Caco-2 (cell line): ENCODE measurements around the gene FAM171A2. TPM values are rescaled to one million over a fixed set of nuclear protein-coding genes. Genes with fewer than 3 reads are reported as not detected.

ENCODE experiments used
- BruUV-seq: library from RNA; stranded (reverse); fragments of 400-500 nt; replicated peaks from 2 replicates; lab custom pipeline; 2021; lab: Mats Ljungman, UMichigan
- CTCF ChIA-PET: fragments of 300-600 bp; sonication (Branson Sonifier 250); formaldehyde crosslinking; loops from one replicate; lab custom pipeline; 2022; ENCODE audit warnings: antibody characterized with exemption; lab: Charles Lee
- POLR2A ChIA-PET: fragments of 300-600 bp; sonication (Branson Sonifier 250); formaldehyde crosslinking; loops from one replicate; lab custom pipeline; 2022; ENCODE audit warnings: antibody characterized with exemption; lab: Charles Lee
- DNase-seq, 2 experiments: peaks; one replicate each; pipeline versions ENCODE4 v3.0.0 to v3.0.0-alpha.2; 2020 to 2022
- H3K27me3 ChIP-seq: replicated peaks from 2 replicates; pipeline ENCODE4 v1.6.0; 2011; ENCODE audit warnings: low read length; ENCODE audit not compliant: control insufficient read depth, insufficient read depth
- H3K36me3 ChIP-seq: 2 replicates; pipeline ENCODE4 v1.5.1; 2011; ENCODE audit warnings: low read length; ENCODE audit not compliant: control insufficient read depth, insufficient read depth
- H3K4me1 ChIP-seq: fragments of 250-450 bp; sonication (Bioruptor Pico); 2 replicates; pipeline ENCODE4 v1.5.1; 2020; ENCODE audit warnings: mild to moderate bottlenecking
- H3K4me3 ChIP-seq: 2 replicates; pipeline ENCODE4 v1.5.1; 2011; ENCODE audit warnings: low read depth, mild to moderate bottlenecking, control low read depth, low read length
- H3K9me3 ChIP-seq: fragments of 250-450 bp; sonication (Bioruptor Pico); 2 replicates; pipeline ENCODE4 v1.5.1; 2020; ENCODE audit warnings: mild to moderate bottlenecking, moderate library complexity
- H3K27ac Mint-ChIP-seq: one replicate; pipeline ENCODE4 v1.8.0; 2022; ENCODE audit warnings: mixed read lengths; ENCODE audit not compliant: unreplicated experiment
- H3K27me3 Mint-ChIP-seq: one replicate; pipeline ENCODE4 v1.8.0; 2022; ENCODE audit warnings: mixed read lengths; ENCODE audit not compliant: insufficient read depth, unreplicated experiment
- H3K36me3 Mint-ChIP-seq: one replicate; pipeline ENCODE4 v1.8.0; 2022; ENCODE audit warnings: mild to moderate bottlenecking, mixed read lengths; ENCODE audit not compliant: insufficient read depth, unreplicated experiment
- H3K4me1 Mint-ChIP-seq: one replicate; pipeline ENCODE4 v1.8.0; 2022; ENCODE audit warnings: low read depth, mixed read lengths; ENCODE audit not compliant: unreplicated experiment
- H3K4me3 Mint-ChIP-seq: one replicate; pipeline ENCODE4 v1.8.0; 2022; ENCODE audit warnings: mild to moderate bottlenecking, moderate library complexity, mixed read lengths; ENCODE audit not compliant: unreplicated experiment
- H3K9me3 Mint-ChIP-seq: one replicate; pipeline ENCODE4 v1.8.0; 2022; ENCODE audit warnings: mixed read lengths; ENCODE audit not compliant: unreplicated experiment
- CTCF ChIP-seq, 2 experiments: fragments of 200-600 bp in 1 of 2; IDR thresholded peaks; 1 replicate in 1 of 2; 2 replicates in 1 of 2; pipeline versions ENCODE4 v1.5.1 to v1.8.0; 2011 to 2022; ENCODE audit warnings: antibody characterized with exemption in 1 of 2, control low read depth in 1 of 2, inconsistent platforms in 1 of 2, low read depth in 1 of 2, low read length in 1 of 2, mild to moderate bottlenecking in 1 of 2, moderate library complexity in 1 of 2; ENCODE audit not compliant: insufficient read depth in 1 of 2, severe bottlenecking in 1 of 2, unreplicated experiment in 1 of 2
- intact Hi-C: fragments of 100-400 bp; cut with micrococcal nuclease; formaldehyde crosslinking; loops from one replicate; pipeline ENCODE4 v1.10.0; 2022; ENCODE audit not compliant: unreplicated experiment
- total RNA-seq: library from RNA; stranded (reverse); gene quantifications from 2 replicates; pipeline ENCODE4 v1.2.3, GENCODE V29; 2022

The FAM171A2 gene
- total RNA-seq, 1 experiment from 2014 or later, result 3.6 TPM

GRCh38 chr17:44326861-44327444 lies 36.7 kb downstream of the FAM171A2 start:
- peak; percentile 98 for DNase-seq
- Histone ChIP-seq H3K4me1 (peaks cover 8% of the 10 kb centered on the region), H3K36me3 (no peaks in the 10 kb centered on the region), H3K4me3 (no peak overlapping the region), H3K9me3 (no peaks in the 10 kb centered on the region), H3K27me3 (no peaks in the 10 kb centered on the region)
- H3K4me1 Mint-ChIP-seq, result no peaks in the 10 kb centered on the region
- no peaks in the 10 kb centered on the region for H3K9me3 Mint-ChIP-seq
- peak overlapping the region; percentile 67 for H3K27ac Mint-ChIP-seq
- ChIA-PET POLR2A (interaction anchor here (0.5 to 1.0 kb wide), 6 partner anchors 19 to 965 kb away, joined by 3 to 11 read pairs (median 4); partner anchors contain the start of genes GRN and TMUB2), CTCF (interaction anchor here (0.6 to 1.0 kb wide), 10 partner anchors 19 to 267 kb away, joined by 3 to 10 read pairs (median 4); partner anchors contain the start of genes FAM171A2, GRN and UBTF)
- no peaks in the 10 kb centered on the region for H3K27me3 Mint-ChIP-seq
- intact Hi-C loops, result no loop called here
- peak overlapping the region; percentile 93 for H3K4me3 Mint-ChIP-seq
- no peak for TF ChIP-seq CTCF (IDR thresholded peaks at IDR 0.05; ENCODE audit: insufficient read depth in 1 of 2, low read depth in 1 of 2, low read length in 1 of 2, severe bottlenecking in 1 of 2, unreplicated experiment in 1 of 2)
- peaks cover 13% of the 10 kb centered on the region for H3K36me3 Mint-ChIP-seq
- no TSS peak for BruUV-seq

GRCh38 chr17:44324571-44325275 lies 38.9 kb downstream of the FAM171A2 start, which contains the start of gene SLC25A39:
Gene SLC25A39, minus strand, starts transcription at chr17:44324823. Its CDS starts 1,261 bp downstream, at chr17:44323562.
- H3K4me1 Mint-ChIP-seq, result no peaks in the 10 kb centered on the region
- peaks cover 13% of the 10 kb centered on the region for H3K36me3 Mint-ChIP-seq
- peaks cover 3% of the 10 kb centered on the region; the same call in 1 of the 2 replicates for H3K36me3 ChIP-seq
- no peaks in the 10 kb centered on the region for H3K9me3 ChIP-seq
- H3K4me3 ChIP-seq, result peak within 1 kb of the TSS; percentile 84
- no peaks in the 10 kb centered on the region for H3K27me3 Mint-ChIP-seq
- DNase-seq, result peak; percentile 94 to 99
- intact Hi-C loops, result loop anchor here (2.0 kb wide), 1 partner anchor 106 kb away; the partner anchor contains the start of gene UBTF
- no peaks in the 10 kb centered on the region for H3K27me3 ChIP-seq
- peak within 1 kb of the TSS; percentile 85 for H3K27ac Mint-ChIP-seq
- peak within 1 kb of the TSS; percentile 93 for H3K4me3 Mint-ChIP-seq
- TF ChIP-seq CTCF (IDR thresholded peaks at IDR 0.05; ENCODE audit: insufficient read depth in 1 of 2, low read depth in 1 of 2, low read length in 1 of 2, severe bottlenecking in 1 of 2, unreplicated experiment in 1 of 2), result no peak
- POLR2A ChIA-PET, result interaction anchor here (0.6 to 1.0 kb wide), 4 partner anchors 16 to 138 kb away, joined by 3 to 4 read pairs (median 4); partner anchors contain the start of genes RUNDC3A and TMUB2
- BruUV-seq, result no TSS peak
- CTCF ChIA-PET, result interaction anchor here (0.6 to 1.5 kb wide), 5 partner anchors 20 to 342 kb away, joined by 3 to 5 read pairs (median 3); partner anchors contain the start of genes FAM171A2 and GRN
- no peaks in the 10 kb centered on the region for H3K9me3 Mint-ChIP-seq
- peaks cover 8% of the 10 kb centered on the region for H3K4me1 ChIP-seq

DNA sequence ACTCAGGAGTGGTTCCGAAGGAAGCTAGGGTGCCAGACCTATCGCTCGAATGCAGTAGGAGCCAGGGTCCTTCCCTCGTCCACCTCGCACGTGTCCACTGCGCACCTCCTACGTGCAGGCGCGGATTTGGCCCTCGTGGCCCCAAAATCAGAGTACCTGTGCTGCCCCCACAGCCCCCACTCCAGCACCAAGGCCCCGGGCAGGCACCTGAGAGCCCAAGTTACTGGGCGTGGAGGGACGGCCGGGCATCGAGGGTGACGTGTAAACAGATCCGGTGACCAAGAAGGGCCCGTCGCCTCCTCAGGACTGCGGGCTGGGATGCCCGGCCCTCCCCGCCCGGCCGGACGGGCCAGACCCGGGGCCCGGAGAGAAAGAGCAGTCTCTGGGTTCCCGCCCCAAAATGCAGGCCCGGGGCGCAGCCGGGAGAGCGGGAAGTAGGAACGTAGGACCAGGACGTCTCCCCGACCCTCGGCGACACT lies 39.5 kb downstream of the FAM171A2 start:
- no TSS peak for BruUV-seq

More for the DNA sequence above, 39.5 kb downstream of the FAM171A2 start:
- Mint-ChIP-seq H3K36me3 (peaks cover 13% of the 10 kb centered on the region), H3K9me3 (no peaks in the 10 kb centered on the region), H3K27ac (no peak overlapping the region), H3K4me1 (no peaks in the 10 kb centered on the region), H3K27me3 (no peaks in the 10 kb centered on the region), H3K4me3 (peak overlapping the region; percentile 93)
- ChIA-PET POLR2A (no interaction called here), CTCF (interaction anchor here (1.0 to 1.5 kb wide), 3 partner anchors 21 to 106 kb away, joined by 3 to 5 read pairs (median 5); partner anchors contain the start of gene GRN)
- intact Hi-C loops, result loop anchor here (2.0 kb wide), 1 partner anchor 105 kb away; the partner anchor contains the start of gene UBTF
- Histone ChIP-seq H3K27me3 (no peaks in the 10 kb centered on the region), H3K9me3 (no peaks in the 10 kb centered on the region), H3K4me1 (peaks cover 8% of the 10 kb centered on the region), H3K36me3 (peaks cover 3% of the 10 kb centered on the region; the same call in 1 of the 2 replicates), H3K4me3 (peak overlapping the region; percentile 84)
- TF ChIP-seq CTCF (IDR thresholded peaks at IDR 0.05; ENCODE audit: insufficient read depth in 1 of 2, low read depth in 1 of 2, low read length in 1 of 2, severe bottlenecking in 1 of 2, unreplicated experiment in 1 of 2), result no peak
- peak in 1 of 2 experiments; percentile 53 for DNase-seq
